Measurements from ENCODE around the gene GPBP1.
"Not testable (repeated sequence)": the region's sequence is repeated elsewhere in the genome, so short reads cannot be mapped to it uniquely, and the experiment has no call there.

Gene GPBP1

DNA sequence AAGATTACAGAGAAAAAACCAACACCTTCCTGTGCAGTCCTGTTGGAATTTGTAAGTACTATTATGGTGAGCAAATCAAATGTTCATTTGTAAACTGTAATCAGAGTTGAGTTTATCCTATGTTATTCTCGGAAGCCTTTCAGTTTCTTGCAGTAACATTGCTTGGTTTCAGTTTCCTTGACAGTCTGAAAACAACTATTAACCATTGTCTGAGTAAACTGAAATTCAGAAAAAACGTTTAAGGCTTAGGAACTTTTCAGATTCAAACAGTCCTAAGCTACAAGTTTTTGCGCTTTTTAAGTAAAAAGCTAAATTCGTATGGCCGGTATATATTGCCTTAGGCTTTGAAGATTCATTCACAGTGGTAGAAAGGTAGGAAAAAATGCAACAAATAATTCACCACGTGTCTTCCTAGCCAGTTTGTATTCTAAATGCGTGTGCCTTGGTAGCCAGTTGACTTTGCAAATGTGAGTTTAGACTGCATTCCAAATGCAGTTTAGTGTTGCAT lies 2.5 kb downstream of the GPBP1 start:
- DNase-seq (ENCODE audit: low read depth in 1 of 2, low spot score in 1 of 2): no peak

GRCh38 chr5:57177479-57178156 lies 3.8 kb downstream of the GPBP1 start:
- no peak for DNase-seq (ENCODE audit: low read depth in 1 of 2, low spot score in 1 of 2)

- DNase-seq (ENCODE audit: low read depth in 1 of 2, low spot score in 1 of 2): not testable (repeated sequence)
These were observed 4.4 kb downstream of the GPBP1 start for GRCh38 chr5:57178238-57178637.

DNA sequence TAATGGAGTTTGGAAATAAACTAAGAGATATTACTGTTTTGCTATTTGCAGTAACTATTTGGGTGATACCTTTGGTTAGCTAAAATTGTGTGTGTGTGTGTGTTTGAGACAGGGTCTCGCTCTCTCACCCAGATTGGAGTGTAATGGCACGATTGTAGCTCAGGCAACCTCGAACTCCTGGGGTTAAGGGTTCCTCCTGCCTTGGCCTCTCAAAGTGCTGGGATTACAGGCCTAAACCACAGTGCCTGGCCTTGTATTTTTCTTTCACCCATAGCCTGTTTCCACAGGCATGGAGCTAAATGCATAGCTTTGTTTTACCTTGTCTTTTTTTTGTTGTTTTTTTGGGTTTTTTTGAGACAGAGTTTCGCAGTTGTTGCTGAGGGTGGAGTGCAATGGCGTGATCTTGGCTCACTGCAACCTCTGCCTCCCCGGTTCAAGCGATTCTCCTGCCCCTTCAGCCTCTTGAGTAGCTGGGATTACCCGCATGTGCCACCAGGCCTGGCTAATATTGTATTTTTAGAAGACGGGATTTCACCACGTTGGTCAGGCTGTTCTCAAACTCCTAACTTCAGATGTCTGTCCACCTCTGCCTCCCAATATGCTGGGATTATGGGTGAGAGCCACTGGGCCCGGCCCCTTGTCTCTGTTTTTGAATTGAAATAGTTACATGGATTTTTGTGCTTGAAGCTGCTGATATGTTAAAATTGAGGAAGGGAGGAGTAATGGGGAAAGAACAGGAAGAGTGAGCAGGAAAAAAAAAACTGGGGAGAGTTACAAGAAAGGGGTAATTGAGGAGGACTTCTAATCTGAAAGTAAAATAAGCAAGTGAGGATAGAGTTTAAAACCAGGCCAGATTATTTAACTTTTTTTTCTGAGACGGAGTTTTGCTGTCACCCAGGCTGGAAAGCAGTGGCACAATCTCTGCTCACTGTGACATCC lies 5.7 kb downstream of the GPBP1 start:
- DNase-seq (ENCODE audit: low read depth in 1 of 2, low spot score in 1 of 2): no peak

DNA sequence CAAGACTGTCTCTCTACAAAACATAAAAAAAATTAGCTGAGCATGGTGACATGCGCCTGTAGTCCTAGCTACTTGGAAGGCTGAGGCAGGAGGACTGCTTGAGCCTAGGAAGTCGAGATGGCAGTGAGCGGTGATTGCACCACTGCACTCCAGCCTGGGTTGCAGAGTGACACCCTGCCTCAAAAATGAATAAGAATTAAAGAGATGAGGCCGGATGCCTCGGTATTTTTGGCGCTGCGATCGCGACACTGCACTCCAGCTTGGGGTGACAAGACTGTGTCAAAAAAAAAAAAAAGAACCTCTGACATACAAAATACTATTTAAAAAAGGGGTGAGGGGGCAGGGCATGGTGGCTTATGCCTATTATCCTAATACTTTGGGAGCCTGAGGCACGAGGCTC lies 7.3 kb downstream of the GPBP1 start:
- no peak for DNase-seq (ENCODE audit: low read depth in 1 of 2, low spot score in 1 of 2)

GRCh38 chr5:57184322-57184721 lies 10.5 kb downstream of the GPBP1 start:
- no peak for DNase-seq (ENCODE audit: low read depth in 1 of 2, low spot score in 1 of 2)

DNA sequence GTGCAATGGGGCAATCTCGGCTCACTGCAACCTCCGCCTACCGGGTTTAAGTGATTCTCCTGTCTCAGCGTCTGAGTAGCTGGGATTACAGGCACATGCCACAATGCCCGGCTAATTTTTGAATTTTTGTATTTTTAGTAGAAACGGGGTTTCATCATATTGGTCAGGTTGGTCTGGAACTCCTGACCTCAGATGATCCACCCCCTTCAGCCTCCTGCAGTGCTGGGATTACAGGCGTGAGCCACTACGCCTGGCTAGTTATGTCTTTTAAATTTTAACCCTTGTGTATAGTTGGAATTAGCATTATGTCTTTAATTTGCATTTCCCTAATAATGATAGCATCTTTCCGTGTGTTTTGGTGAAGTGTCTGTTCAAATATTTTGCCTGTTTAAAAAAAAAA lies 11.5 kb downstream of the GPBP1 start:
- DNase-seq (ENCODE audit: low read depth in 1 of 2, low spot score in 1 of 2): no peak

GRCh38 chr5:57186194-57186593 lies 12.3 kb downstream of the GPBP1 start:
- no peak for DNase-seq (ENCODE audit: low read depth in 1 of 2, low spot score in 1 of 2)

DNA sequence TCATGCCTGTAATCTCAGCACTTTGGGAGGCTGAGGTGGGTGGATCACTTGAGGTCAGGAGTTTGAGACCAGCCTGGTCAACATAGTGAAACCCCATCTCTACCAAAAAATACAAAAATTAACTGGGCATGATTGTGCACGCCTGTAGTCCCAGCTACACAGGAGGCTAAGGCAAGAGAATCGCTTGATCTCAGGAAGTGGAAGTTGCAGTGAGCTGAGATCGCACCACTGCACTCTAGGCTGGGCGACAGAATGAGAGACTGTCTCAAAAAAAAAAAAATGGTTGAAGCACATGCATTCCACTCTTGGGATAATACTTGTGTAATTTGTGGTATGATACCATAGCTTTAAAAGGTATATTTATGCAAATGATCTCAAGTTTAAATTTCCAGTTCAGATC lies 14.1 kb downstream of the GPBP1 start:
- DNase-seq (ENCODE audit: low read depth in 1 of 2, low spot score in 1 of 2): not testable (repeated sequence)

- no peak for DNase-seq (ENCODE audit: low read depth in 1 of 2, low spot score in 1 of 2)
These were observed 15.7 kb downstream of the GPBP1 start for GRCh38 chr5:57189515-57189914.

DNA sequence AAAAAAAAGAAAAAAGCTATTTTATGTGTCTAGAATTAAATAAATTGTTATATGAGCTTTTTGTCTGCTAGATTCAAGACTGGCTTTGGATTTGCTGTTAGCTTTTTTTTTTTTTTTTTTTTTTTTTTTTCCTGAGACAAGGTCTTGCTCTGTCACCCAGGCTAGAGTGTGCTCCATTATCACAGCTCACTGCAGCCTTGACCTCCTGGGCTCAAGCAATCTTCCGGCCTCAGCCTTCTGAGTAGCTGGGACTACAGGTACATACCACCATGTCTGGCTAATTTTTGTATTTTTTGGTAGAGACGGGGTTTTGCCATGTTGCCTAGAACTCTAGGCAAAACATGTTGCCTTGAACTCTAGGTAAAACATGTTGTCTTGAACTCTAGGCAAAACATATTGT lies 16.7 kb downstream of the GPBP1 start:
- DNase-seq (ENCODE audit: low read depth in 1 of 2, low spot score in 1 of 2): no peak

DNA sequence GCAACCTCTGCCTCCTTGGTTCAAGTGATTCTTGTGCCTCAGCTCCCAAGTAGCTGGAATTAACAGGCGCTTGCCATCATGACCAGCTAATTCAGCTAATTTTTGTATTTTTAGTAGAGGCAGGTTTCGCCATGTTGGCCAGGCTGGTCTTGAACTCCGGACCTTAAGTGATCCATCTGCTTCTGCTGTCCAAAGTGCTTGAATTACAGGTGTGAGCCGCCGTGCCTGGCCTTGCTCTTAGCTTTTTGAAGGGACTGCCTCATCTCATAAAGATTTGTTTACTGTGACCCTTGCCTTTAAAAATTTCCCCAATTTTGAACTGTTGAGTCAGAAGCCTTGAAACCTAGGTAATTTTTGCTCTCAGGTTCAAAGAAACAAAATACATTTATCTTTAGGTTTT lies 17.3 kb downstream of the GPBP1 start:
- DNase-seq (ENCODE audit: low read depth in 1 of 2, low spot score in 1 of 2): no peak

DNA sequence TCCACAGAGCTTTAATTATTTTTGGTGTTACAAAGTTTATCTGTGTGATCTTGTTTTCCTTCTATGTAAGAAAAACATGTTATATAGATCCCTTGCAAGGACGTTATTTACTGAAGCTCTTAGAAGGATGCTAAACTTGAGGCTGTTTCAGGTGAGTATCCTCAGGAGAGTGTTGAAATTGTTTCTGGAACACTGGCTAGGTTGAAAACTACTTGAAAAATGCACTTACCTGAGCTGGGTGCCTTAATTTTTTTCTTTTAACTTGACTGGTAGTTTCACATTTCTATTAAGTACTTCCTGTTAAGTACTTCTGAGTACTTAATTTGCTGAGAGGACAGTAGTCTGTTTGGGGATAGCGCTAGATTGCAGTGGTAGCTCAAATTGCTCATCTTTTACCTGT lies 18.1 kb downstream of the GPBP1 start:
- DNase-seq (ENCODE audit: low read depth in 1 of 2, low spot score in 1 of 2): no peak

- not testable (repeated sequence) for DNase-seq (ENCODE audit: low read depth in 1 of 2, low spot score in 1 of 2)
These were observed 19.0 kb downstream of the GPBP1 start for GRCh38 chr5:57192832-57193231.

DNA sequence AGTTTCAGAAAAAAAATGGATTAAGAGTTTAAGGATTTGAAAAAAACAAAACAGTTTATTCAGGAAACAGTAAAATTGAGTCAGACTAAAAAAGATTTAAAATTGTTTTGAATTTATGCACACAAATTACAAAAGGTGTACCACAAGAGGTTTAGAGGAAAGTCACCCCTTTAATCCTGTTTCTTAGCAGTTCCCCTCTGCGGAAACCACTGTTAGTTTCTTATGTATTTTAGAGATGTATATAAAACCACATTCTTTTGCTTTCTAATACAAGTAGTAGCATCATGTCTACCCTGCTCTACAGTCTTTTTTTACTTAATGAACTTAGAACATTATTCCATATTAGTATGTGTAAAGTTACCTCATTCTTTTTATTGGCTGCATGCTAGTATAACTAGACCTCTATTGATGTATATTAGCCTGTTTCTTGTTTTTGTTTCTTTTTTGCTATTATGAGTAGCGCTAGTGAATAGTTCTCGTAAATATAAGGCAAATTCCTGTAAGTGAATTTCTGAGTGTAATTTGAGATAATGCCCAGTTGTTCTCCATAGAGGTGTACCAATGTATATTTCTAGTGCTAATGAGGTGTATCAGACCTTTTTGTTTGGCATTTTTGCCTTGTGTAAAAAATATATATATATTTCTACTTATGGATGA lies 20.0 kb downstream of the GPBP1 start:
- no peak for DNase-seq (ENCODE audit: low read depth in 1 of 2, low spot score in 1 of 2)

- no peak for DNase-seq (ENCODE audit: low read depth in 1 of 2, low spot score in 1 of 2)
These were observed 20.8 kb downstream of the GPBP1 start for GRCh38 chr5:57194653-57195052.

GRCh38 chr5:57195060-57195459 lies 21.2 kb downstream of the GPBP1 start:
- DNase-seq (ENCODE audit: low read depth in 1 of 2, low spot score in 1 of 2): no peak

DNA sequence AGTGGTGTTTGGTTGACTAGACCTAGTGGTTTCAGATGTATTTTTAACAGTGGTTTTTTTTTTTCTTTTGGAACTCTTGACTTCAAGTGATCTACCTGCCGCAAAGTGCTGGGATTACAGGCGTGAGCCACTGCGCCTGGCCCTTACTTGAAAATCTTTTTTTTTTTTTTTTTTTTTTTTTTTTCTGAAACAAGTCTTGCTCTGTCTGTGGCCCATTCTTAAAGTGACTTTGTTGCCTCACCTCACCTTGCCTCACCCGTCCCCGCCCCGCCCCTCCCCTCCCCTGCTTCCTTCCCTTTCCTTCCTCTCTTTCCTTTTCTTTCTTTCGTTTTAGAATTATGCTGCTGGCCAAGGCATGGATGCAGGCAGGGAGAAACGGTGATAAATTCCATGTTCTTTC lies 26.0 kb downstream of the GPBP1 start:
- no peak for DNase-seq (ENCODE audit: low read depth in 1 of 2, low spot score in 1 of 2)

- DNase-seq (ENCODE audit: low read depth in 1 of 2, low spot score in 1 of 2): no peak
These were observed 29.0 kb downstream of the GPBP1 start for GRCh38 chr5:57202811-57203210.

GRCh38 chr5:57207007-57207653 lies 33.3 kb downstream of the GPBP1 start:
- no peak for DNase-seq (ENCODE audit: low read depth in 1 of 2, low spot score in 1 of 2)

- no peak for DNase-seq (ENCODE audit: low read depth in 1 of 2, low spot score in 1 of 2)
These were observed 33.8 kb downstream of the GPBP1 start for GRCh38 chr5:57207681-57208080.
